Activated CD4-positive, alpha-beta T cell treated with anti-CD3 and anti-CD28 coated beads for 36 hours (primary cell): ENCODE data around the gene SREK1. TPM values are rescaled to one million over a fixed set of nuclear protein-coding genes. Genes with fewer than 3 reads are reported as not detected.
A peak's percentile ranks its signal among the peaks of the same experiment; 100 is the strongest.
"Not testable (repeated sequence)": the region's sequence is repeated elsewhere in the genome, so short reads cannot be mapped to it uniquely, and the experiment has no call there.

ENCODE experiments used
- ATAC-seq: fragments of 200-7000 bp; cut with Tn5 transposase; one replicate; pipeline ENCODE4 v1.10.0; 2021; ENCODE audit warnings: mild to moderate bottlenecking, moderate library complexity
- CTCF ChIA-PET: fragments of 350-600 bp; sonication (Branson Sonifier 250); formaldehyde crosslinking; loops from one replicate; lab custom pipeline; 2021; ENCODE audit warnings: antibody characterized with exemption; lab: Charles Lee
- POLR2A ChIA-PET: fragments of 350-600 bp; sonication (Branson Sonifier 250); formaldehyde crosslinking; loops from one replicate; lab custom pipeline; 2021; ENCODE audit warnings: antibody characterized with exemption, inconsistent platforms; lab: Charles Lee
- DNase-seq: peaks from one replicate; pipeline ENCODE4 v3.0.0-alpha.2; 2020
- H3K27ac Mint-ChIP-seq: one replicate; pipeline ENCODE4 v1.8.0; 2021; ENCODE audit warnings: mixed read lengths
- H3K27me3 Mint-ChIP-seq: one replicate; pipeline ENCODE4 v1.8.0; 2021; ENCODE audit warnings: mixed read lengths
- H3K36me3 Mint-ChIP-seq: one replicate; pipeline ENCODE4 v1.8.0; 2021; ENCODE audit warnings: low read depth, mixed read lengths
- H3K4me1 Mint-ChIP-seq: one replicate; pipeline ENCODE4 v1.8.0; 2021; ENCODE audit warnings: mixed read lengths
- H3K4me3 Mint-ChIP-seq: one replicate; pipeline ENCODE4 v1.8.0; 2021; ENCODE audit warnings: mild to moderate bottlenecking, moderate library complexity, mixed read lengths
- H3K9me3 Mint-ChIP-seq: one replicate; pipeline ENCODE4 v1.8.0; 2021; ENCODE audit warnings: low read depth, mixed read lengths
- intact Hi-C, 2 experiments: fragments of 100-400 bp; cut with DNase I in 1 of 2; cut with micrococcal nuclease in 1 of 2; formaldehyde crosslinking; loops; one replicate each; pipeline versions ENCODE4 v1.14.2 to v1.15.1; 2022 to 2024; cut with DNase I, micrococcal nuclease
- total RNA-seq, 2 experiments: library from RNA; stranded (reverse); gene quantifications; one replicate each; pipeline ENCODE4 v1.2.3, GENCODE V29; 2021

SREK1 gene
- total RNA-seq, 2 experiments from 2014 or later = 56.1 to 61.3 TPM

DNA sequence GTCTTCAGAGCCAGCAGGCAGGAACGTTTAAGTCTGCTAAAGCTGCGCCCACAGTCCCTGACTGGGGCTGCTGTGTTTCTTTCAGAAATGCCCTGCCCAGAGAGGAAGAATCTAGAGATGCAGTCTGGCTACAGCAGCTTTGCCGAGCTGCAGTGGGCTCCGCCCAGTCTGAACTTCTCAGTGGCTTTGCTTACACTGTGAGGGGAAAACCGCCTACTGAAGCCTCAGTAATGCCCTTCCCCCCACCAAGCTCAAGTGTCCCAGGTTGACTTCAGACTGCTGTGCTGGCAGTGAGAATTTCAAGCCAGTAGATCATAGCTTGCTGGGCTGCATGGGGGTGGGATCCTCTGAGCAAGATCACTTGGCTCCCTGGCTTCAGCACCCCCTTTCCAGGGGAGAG is 78.4 kb downstream of the SREK1 start:
- DNase-seq = no peak
- Mint-ChIP-seq H3K4me1 (no peaks in the 10 kb centered on the region), H3K4me3 (no peak overlapping the region), H3K9me3 (no peaks in the 10 kb centered on the region), H3K36me3 (no peaks in the 10 kb centered on the region), H3K27ac (no peak overlapping the region), H3K27me3 (no peaks in the 10 kb centered on the region)
- intact Hi-C loops = loop anchor here in 1 of 2 experiments (10.0 kb wide), 1 partner anchor 62 kb away; no protein-coding TSS in a partner anchor
- ChIA-PET POLR2A (interaction anchor here (0.7 kb wide), 1 partner anchor 23 kb away, joined by 3 read pairs; no protein-coding TSS in a partner anchor), CTCF (no interaction called here)
- no peak for ATAC-seq

DNA sequence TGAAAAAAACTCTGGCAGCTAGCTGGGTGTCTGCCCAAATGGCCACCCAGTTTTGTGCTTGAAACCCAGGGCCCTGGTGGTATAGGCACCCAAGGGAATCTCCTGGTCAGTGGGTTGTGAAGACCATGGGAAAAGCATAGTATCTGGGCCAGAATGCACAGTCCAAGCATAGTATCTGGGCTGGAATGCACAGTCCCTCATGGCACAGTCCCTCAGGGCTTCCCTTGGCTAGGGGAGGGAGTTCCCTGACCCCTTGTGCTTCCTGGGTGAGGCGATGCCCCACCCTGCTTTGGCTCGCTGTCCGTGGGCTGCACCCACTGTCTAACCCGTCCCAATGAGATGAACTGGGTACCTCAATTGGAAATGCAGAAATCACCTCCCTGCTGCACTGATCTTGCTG is 78.8 kb downstream of the SREK1 start:
- H3K9me3 Mint-ChIP-seq, POLR2A ChIA-PET, H3K36me3 Mint-ChIP-seq, CTCF ChIA-PET, ATAC-seq, H3K27ac Mint-ChIP-seq, H3K4me1 Mint-ChIP-seq, H3K27me3 Mint-ChIP-seq, H3K4me3 Mint-ChIP-seq, DNase-seq: not testable (repeated sequence)
- intact Hi-C loops = loop anchor here in 1 of 2 experiments (10.0 kb wide), 1 partner anchor 62 kb away; no protein-coding TSS in a partner anchor

DNA sequence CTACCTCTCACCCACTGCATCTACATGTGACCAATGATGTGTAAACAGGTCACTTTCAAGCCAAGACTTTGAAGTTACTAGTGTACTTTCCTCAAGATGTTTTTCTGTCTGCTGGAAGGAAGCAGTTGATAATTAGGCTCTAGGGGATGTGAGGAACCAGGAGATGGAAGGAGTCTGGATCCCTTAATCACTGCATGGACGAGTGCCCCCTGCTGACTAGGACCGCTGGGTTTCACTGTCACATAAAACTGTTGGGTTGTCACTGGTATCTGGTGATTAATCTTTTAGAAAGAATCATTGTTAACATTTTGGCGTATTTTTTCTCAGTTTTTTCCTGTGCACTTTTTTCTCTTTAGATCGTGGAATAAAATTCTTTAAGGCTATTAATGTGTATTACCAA is 79.5 kb downstream of the SREK1 start:
- CTCF ChIA-PET = interaction anchor here (1.2 kb wide), 1 partner anchor 13 kb away, joined by 4 read pairs; no protein-coding TSS in a partner anchor
- Mint-ChIP-seq H3K36me3 (no peaks in the 10 kb centered on the region), H3K27ac (no peak overlapping the region), H3K27me3 (no peaks in the 10 kb centered on the region), H3K9me3 (no peaks in the 10 kb centered on the region), H3K4me3 (no peak overlapping the region), H3K4me1 (no peaks in the 10 kb centered on the region)
- DNase-seq (peak; percentile 20), ATAC-seq (no peak)
- intact Hi-C loops = loop anchor here in 1 of 2 experiments (10.0 kb wide), 1 partner anchor 61 kb away; no protein-coding TSS in a partner anchor
- POLR2A ChIA-PET = no interaction called here

DNA sequence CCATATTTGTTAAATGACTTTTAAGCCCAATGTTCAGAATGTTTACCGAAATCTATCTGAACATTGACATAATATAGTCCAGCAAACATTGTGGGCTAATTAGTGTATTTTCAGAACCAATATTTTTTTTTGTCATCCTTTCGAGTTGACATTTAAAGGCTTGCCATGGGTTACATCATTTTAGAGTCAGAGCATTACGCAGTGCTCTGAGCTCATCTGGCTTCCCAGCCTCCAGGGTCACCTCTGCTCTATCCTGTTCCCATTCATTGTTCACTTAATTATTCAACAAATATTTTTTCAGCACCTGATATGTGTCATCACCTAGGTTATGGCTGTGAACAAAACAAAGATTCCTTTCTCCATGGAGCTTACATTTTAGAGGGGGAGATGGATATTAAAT is 80.2 kb downstream of the SREK1 start:
- H3K27ac Mint-ChIP-seq = no peak overlapping the region
- no peak for DNase-seq
- H3K4me1 Mint-ChIP-seq = no peaks in the 10 kb centered on the region
- ChIA-PET POLR2A (no interaction called here), CTCF (interaction anchor here (0.6 to 1.2 kb wide), 2 partner anchors 12 to 28 kb away, joined by 3 to 4 read pairs; no protein-coding TSS in a partner anchor)
- H3K9me3 Mint-ChIP-seq = no peaks in the 10 kb centered on the region
- H3K4me3 Mint-ChIP-seq = no peak overlapping the region
- ATAC-seq = no peak
- H3K36me3 Mint-ChIP-seq = no peaks in the 10 kb centered on the region
- intact Hi-C loops = loop anchor here in 1 of 2 experiments (10.0 kb wide), 1 partner anchor 61 kb away; no protein-coding TSS in a partner anchor
- no peaks in the 10 kb centered on the region for H3K27me3 Mint-ChIP-seq

DNA sequence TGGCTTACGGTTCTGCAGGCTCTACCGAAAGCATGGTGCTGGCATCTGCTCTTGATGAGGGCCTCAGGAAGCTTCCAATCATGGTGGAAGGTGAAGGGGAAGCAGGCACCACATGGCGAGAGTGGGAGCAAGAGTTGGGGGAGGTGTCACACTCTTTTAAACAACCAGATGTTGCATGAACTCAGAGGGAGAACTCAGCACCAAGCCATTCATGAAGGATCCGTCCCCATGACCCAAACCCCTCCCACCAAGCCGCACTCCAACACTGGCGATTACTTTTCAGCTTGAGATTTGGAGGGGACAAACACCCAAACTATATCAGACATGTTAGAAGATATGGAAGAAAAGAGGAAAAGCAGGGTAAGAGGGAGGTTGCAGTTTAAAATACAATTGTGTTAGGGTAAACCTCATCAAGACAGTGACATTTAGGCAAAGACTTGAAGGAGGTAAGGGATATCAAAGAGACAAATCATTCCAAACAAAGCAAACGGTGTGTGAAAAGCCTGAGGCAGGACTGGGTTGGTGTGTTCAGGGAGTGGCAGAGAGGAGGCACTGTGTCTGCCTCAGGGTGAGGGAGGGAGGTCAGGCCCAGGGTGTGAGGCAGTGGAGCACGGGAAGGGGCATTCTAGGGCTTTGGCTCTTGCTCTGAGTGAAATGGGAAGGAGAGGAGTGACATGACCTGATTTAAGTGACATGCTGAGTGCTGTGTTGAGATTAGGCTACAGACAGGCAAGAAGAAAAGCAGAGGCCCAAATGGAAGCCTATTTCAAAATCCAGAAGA is 80.9 kb downstream of the SREK1 start:
- H3K9me3 Mint-ChIP-seq = no peaks in the 10 kb centered on the region
- H3K27ac Mint-ChIP-seq = no peak overlapping the region
- ChIA-PET POLR2A (interaction anchor here (0.6 kb wide), 1 partner anchor 21 kb away, joined by 3 read pairs; no protein-coding TSS in a partner anchor), CTCF (interaction anchor here (1.2 kb wide), 1 partner anchor 11 kb away, joined by 4 read pairs; no protein-coding TSS in a partner anchor)
- H3K36me3 Mint-ChIP-seq = no peaks in the 10 kb centered on the region
- no peaks in the 10 kb centered on the region for H3K27me3 Mint-ChIP-seq
- ATAC-seq = no peak
- DNase-seq = no peak
- intact Hi-C loops = loop anchor here in 1 of 2 experiments (10.0 kb wide), 1 partner anchor 60 kb away; no protein-coding TSS in a partner anchor
- H3K4me3 Mint-ChIP-seq = no peak overlapping the region
- no peaks in the 10 kb centered on the region for H3K4me1 Mint-ChIP-seq

DNA sequence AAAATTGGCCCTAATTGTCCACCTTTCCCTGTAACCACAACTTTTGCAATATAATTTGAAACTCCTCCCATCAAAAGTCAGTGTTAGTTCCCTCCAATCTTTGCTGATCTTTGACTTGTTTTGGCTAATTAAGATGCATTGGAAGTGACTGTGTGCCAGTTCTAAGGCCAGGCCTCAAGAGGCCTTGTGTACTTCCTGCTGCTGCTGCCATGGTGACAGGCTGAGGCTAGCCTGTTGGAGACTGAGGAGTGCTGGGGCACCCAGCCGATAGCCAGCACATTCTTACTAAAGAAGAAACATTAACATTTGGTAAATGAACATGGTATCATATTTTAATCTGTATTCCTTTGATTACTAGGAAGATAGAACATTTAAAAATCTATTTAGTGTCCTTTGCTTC is 86.5 kb downstream of the SREK1 start:
- POLR2A ChIA-PET = no interaction called here
- H3K27ac Mint-ChIP-seq = no peak overlapping the region

DNA sequence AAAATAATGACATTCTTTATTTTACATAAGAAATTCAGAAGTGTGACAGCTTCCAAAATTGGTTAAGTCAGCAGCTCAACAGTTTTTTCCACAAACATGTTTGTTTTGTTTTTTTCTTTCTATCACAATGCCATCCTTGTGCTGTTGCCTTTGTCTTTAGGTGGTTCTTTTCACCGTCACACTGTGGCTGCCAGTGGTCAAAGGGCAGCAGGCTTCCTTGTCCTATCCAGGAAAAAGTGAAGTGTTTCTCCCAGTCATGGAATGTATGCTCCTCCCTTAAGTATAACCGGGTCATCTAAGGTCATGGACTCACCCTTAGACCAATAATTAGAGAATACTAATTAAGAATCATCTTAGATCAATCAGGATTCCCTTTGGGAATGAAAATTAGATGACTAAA is 87.4 kb downstream of the SREK1 start:
- H3K9me3 Mint-ChIP-seq = no peaks in the 10 kb centered on the region
- CTCF ChIA-PET = interaction anchor here (0.5 to 1.9 kb wide), 2 partner anchors 75 to 629 kb away, joined by 4 to 6 read pairs; no protein-coding TSS in a partner anchor
- no peak overlapping the region for H3K27ac Mint-ChIP-seq
- no peaks in the 10 kb centered on the region for H3K36me3 Mint-ChIP-seq
- ATAC-seq (no peak), DNase-seq (no peak)
- H3K27me3 Mint-ChIP-seq = no peaks in the 10 kb centered on the region
- intact Hi-C loops = no loop called here
- no peaks in the 10 kb centered on the region for H3K4me1 Mint-ChIP-seq
- no peak overlapping the region for H3K4me3 Mint-ChIP-seq
- POLR2A ChIA-PET = no interaction called here

More for the DNA sequence above, 86.5 kb downstream of the SREK1 start:
- Mint-ChIP-seq H3K4me1 (no peaks in the 10 kb centered on the region), H3K27me3 (no peaks in the 10 kb centered on the region), H3K36me3 (no peaks in the 10 kb centered on the region), H3K9me3 (no peaks in the 10 kb centered on the region), H3K4me3 (no peak overlapping the region)
- DNase-seq (no peak), ATAC-seq (peak; percentile 39)
- CTCF ChIA-PET = no interaction called here
- intact Hi-C loops = no loop called here

DNA sequence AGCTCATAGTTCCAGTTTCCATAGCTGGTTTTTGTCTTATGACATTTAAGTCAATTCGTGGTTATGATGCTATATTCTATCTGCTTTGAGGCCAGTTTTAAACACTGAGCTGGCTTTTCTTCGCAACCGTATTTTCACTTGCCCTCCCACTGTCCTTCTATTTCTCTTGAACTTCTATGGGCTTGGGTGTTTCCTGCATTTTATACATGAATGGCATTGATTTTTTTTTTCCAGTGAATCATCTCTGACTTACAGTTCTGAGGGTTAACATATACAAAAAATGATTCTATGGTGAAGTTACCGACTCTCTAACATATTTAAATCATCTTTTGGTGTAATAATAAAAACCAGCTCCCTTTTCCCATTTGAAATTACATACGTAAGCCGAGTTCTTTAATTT is 88.2 kb downstream of the SREK1 start:
- no peak for ATAC-seq
- ChIA-PET POLR2A (no interaction called here), CTCF (interaction anchor here (0.8 to 1.9 kb wide), 3 partner anchors 10 to 511 kb away, joined by 3 to 6 read pairs (median 3); partner anchors contain the start of genes NLN and SGTB)
- H3K9me3 Mint-ChIP-seq = no peaks in the 10 kb centered on the region
- intact Hi-C loops = no loop called here
- no peak overlapping the region for H3K27ac Mint-ChIP-seq
- no peaks in the 10 kb centered on the region for H3K4me1 Mint-ChIP-seq
- H3K36me3 Mint-ChIP-seq = no peaks in the 10 kb centered on the region
- H3K4me3 Mint-ChIP-seq = no peak overlapping the region
- no peaks in the 10 kb centered on the region for H3K27me3 Mint-ChIP-seq
- DNase-seq = no peak

DNA sequence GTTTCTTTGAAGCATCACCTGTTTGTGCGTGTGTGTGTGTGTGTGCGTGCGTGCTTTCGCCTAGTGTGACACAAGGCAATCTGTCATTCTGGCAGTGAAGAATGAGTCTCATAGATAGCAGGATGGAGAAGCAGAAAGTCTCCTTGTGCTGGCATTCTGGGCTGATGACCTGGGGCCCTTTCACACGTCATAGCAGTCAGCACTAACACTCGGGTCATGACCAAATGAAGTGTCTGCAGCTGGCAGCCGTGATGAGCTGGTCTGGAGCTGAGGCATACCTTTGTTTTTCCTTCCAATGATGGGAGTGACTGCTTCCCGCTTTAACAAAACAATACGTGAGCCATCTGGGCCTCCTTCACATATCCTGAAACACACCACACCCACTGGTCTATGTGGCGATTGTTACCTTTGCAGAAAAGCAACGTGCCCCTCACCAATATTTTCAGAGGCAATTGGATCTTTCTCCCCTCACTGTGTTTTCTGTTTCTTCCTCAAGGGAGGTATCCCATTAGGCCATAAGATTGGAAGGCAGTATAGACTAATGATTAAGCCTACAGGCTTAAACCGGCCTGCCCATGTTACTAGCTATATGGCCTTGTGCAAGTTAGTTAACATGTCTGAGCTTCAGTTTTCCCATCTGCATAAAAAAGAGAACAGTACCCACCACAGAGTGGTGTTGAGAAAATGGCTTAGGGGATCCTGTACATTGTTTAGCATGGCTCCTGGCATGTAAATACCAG is 88.8 kb downstream of the SREK1 start:
- DNase-seq (peak; percentile 11), ATAC-seq (no peak)
- no peak overlapping the region for H3K4me3 Mint-ChIP-seq
- CTCF ChIA-PET = interaction anchor here (0.8 to 1.9 kb wide), 3 partner anchors 9 to 511 kb away, joined by 3 to 6 read pairs (median 3); partner anchors contain the start of genes NLN and SGTB
- H3K36me3 Mint-ChIP-seq = no peaks in the 10 kb centered on the region
- no peaks in the 10 kb centered on the region for H3K27me3 Mint-ChIP-seq
- H3K27ac Mint-ChIP-seq = no peak overlapping the region
- H3K9me3 Mint-ChIP-seq = no peaks in the 10 kb centered on the region
- H3K4me1 Mint-ChIP-seq = no peaks in the 10 kb centered on the region
- POLR2A ChIA-PET = no interaction called here
- intact Hi-C loops = no loop called here
